NCI-H345 (cell line): ENCODE results near the gene NCBP3.

Experiments used
- DNase-seq: peaks from one replicate; lab custom pipeline; 2025; lab: John Stamatoyannopoulos, UW

The NCBP3 gene

DNA sequence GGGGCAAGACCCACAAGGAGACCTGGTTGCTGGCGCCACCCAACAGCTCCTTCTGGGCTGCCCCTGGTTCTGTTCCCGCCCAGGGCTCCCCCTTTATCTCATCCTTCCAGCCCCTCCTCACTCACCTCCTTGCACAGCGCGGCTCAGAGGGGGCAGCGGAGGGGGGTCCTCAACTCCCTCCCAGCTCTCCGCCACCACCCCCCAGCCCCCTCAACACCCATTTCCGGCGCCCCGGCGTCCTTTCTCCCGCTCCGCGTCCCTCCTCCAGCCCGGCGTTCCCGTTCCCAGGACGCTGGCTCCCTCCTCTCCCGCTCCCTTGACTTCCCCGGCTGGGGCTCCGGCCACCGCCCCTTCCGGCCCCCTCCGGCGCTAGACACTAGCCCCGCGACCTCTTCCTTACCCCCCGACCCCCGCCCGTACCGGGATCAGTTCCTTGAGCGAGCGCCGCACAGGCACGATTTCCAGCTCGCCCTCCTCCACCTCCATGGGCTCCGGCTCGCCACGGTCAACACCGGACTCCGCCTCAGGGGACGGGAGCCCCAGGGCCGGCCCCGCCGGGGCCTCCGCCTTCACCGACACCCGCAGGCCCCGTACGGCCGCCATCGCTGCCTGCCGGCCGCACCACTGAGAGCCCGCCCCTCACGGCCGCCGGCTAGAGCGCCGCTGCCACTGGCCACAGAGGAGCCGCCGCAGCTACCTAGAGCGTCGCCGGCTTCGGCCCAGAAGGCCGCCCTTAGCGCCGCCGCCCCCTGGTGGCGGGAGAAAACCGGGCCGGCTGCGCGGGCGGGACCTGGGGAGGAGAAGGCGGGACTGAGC lies at the start of gene NCBP3:
TSS of gene NCBP3 (minus strand) at position 626 of the 816 bp plus-strand sequence. CDS start at position 603, 23 bp downstream.
- peak; percentile 91 for DNase-seq

- no peak for DNase-seq
Observed at GRCh38 chr17:3895354-3895753, 49.3 kb upstream of the NCBP3 start.

DNA sequence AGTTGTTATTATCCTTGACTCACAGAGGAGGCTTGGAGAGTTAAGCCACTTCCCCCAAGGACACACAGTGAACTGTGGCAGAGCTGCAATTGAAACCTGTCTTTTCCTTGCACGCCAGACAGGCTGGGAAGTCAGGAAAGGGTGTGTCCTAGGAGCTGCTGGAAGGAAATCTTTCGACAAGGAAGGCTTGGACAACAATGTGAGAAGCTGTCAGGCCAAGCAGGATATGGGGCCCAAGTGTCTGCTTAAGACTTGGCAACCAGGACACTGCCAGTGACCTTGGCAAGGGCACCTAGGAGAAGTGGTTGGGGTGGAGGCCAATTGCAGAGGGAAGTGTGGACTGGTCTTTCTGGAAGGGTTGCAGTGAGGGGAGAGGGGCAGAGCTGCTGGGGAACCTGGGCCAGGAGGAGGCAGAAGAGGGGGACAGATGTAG lies 48.9 kb upstream of the NCBP3 start:
- no peak for DNase-seq

DNA sequence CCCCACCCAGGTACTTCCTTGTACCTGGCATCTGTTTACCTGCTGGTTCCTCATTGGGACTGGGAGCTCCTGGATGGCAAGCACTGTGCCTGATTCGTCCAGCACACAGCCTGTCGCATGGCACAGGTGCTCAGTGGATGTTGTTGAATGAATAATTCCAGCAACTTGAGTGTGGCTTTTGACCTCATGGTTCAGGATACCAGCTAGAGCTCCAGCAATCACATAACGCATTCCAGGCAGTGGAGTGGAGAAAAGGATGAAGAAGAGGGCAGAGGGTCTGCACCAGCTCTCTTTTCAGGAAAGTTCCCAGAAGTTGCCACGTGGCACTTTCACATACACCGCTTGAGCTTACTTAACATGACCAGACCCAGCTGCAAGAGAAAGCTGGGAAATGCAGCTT lies 48.1 kb upstream of the NCBP3 start:
- no peak for DNase-seq

DNA sequence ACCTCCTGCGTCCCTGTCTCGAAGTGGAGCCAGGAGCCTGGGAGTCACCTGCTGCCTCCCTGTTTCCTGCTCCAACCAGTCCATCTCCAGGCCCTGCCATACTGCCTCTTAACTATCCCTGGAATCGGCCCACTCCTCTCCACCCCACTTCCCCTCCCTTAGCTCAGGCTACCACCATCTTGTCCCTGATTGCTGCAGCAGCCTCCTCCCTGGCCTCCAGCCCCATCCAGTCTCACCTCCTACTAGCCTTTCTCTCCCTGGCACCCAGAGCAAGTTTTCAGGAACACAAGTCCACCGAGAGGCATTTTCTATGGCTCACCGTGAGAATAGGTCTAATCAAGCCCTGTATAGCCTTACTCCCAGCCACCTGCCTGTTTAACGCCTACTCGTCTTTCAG lies 47.7 kb upstream of the NCBP3 start:
- no peak for DNase-seq

DNA sequence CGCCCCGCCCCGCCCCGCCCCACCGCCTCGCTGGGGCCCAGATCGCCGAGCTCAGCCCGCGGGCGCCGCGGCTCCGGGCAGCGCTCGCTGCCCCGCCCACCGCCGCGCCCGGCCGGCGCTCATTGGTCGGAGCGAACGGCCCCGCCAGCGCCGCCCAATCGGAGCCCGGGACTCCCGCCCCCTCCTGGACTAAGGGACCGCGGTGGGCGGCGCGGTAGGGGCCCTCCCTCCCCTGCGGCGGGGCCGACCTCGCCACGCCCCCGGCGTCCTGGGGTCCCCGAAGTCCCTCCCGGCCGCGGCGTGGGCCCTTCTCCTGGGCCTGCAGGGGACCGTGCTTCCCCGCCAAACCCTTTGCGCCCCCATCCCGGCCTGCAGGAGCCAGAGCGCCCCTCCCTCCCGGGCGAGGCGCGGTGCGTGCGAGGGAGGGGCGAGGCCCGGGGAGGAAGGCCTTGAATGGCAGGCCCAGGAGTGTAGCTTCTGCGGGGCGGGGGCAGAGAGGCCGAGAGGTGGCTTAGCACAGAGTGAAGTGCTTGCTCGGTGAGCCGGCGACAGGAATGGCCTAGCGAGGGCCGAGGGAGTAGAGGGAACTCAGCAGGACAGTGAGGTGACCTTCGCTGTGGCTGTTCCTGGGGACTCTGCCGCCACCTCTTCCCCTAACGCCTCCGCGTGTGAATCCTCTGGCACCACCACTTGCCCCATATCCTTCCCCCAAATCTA lies 47.1 kb upstream of the NCBP3 start, which contains the start of gene CAMKK1:
TSS of gene CAMKK1 (minus strand) at position 51 of the 717 bp plus-strand sequence. CDS start 7,366 bp downstream, outside the sequence.
- peak; percentile 86 for DNase-seq

- DNase-seq, result peak; percentile 31
Observed at GRCh38 chr17:3892095-3892998, 46.3 kb upstream of the NCBP3 start.

GRCh38 chr17:3891626-3892094 lies 45.6 kb upstream of the NCBP3 start:
- no peak for DNase-seq

DNA sequence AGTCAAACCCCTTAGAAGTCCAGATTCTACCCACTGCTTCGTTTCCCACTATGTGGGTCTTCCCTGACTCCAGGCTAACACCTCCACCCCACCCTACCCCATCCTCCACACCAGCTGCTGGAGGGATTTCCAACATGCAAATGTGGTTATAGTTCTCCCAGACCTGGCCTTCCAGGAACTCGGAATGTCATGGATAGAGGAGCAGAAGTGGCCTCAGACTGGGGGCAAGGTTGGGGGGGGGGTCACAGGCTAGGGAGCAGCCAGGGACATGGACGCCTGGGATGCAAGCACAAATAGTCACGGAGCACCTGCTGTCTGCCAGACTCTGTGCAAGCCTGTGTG lies 44.8 kb upstream of the NCBP3 start:
- DNase-seq, result no peak

DNA sequence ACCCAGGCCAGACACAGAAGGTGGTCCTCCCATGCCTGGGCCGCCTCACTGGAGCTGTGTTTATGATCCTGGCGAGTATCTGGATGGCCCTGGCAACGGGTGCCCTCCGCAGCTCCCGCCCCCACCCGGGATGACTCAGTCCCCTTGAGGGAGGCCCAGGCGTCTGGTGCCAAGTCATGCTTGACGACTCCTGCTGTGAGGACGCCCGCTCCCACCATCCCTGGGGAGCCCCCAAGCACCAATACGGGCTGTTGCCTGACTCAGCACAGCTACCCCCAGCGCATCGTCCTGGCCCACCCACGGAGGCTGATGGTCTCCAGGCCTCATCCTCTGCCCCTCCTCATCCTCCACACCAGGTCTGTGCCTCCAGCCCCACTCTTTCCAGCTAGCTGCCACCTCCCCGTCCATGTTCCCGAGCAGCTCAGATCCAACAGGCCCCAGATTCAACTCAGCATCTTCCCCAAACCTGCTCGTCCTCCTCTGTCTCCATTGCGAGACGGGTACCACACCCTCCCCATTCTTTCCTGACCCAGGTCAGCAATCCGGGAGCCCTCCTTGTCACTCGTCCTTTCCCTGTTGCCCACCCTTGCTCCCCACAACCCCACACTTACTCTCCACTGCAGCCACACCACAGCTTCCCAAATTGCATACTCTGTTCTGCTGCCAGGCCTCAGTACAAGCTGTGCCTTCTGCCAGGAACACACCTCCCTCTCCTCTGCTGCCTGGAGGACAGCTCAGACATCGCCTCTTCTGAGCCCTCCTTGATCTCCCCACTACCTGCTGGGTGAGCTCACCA lies 44.2 kb upstream of the NCBP3 start:
- DNase-seq, result peak; percentile 46

- no peak for DNase-seq
Observed at GRCh38 chr17:3889325-3890012, 43.4 kb upstream of the NCBP3 start.

- no peak for DNase-seq
Observed at GRCh38 chr17:3888343-3889171, 42.5 kb upstream of the NCBP3 start.

DNA sequence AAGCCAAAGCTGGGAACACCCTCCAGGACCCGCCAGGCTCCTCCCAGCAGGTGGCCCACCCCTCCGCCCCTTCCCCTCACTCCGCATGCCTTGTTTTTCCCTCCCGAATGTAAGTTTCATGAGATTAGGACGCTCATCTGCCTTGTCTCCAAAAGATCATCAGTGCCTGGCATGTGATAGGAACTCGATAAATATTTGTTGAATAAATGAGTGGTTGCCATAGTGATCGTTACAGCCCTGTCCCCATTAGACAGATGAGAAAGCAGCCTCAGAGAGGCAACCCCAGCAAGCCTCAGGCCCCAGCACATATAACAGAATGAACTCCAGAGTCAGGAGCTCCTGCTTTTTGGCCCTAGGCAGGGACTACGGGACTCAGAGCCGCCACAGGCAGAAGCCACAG lies 41.8 kb upstream of the NCBP3 start:
- no peak for DNase-seq

GRCh38 chr17:3887394-3887793 lies 41.3 kb upstream of the NCBP3 start:
- no peak for DNase-seq

DNA sequence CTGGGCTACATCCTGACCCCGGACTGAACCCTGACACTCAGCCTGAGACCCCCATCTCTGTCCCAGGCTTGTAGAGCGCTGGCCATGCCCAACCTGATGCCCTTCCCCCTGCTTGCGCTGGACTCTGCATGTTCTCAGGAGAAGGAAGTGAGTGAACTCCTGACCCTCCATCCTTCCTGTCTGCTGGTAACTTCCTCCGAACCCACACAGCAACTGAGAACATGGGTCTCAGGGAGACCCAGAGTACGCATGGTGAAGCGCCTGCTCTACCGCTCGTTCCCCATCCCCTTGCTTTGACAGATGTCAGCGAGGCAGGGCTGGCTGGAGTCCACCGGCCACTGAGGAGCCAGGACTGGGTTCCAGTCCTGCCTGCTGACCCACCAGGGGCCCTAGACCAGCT lies 40.7 kb upstream of the NCBP3 start:
- no peak for DNase-seq

GRCh38 chr17:3885970-3886369 lies 39.9 kb upstream of the NCBP3 start:
- no peak for DNase-seq

GRCh38 chr17:3885271-3885670 lies 39.2 kb upstream of the NCBP3 start:
- DNase-seq, result no peak

- DNase-seq, result no peak
Observed at GRCh38 chr17:3884188-3884587, 38.1 kb upstream of the NCBP3 start.

DNA sequence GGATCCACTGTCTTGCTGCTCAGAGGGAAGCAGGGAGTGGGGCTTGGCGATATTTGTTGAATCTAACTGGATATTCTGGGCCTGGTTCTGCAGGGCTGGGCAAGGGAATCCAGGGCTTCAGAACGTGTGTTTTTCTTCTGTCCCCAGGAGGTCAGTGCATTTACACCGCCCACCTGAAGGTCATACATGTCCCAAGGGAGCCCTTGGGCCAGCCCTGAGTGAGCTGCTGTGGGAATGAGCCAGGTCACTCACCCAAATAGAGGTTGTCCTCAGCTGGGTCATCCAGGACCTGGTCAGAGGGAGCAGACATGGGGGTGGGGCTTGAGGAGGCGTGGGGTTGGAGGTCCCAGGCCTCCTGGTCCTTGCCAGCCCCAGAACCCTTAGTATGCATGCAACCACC lies 36.2 kb upstream of the NCBP3 start:
- no peak for DNase-seq

GRCh38 chr17:3880983-3881382 lies 34.9 kb upstream of the NCBP3 start:
- no peak for DNase-seq
